Adrenal gland (tissue), 5 donors: ENCODE results near the gene SAP30BP.

Experiments
- CTCF ChIP-seq, 6 experiments: fragments of 450-650 bp in 4 of 6; fragments of 200-600 bp in 2 of 6; sonication (generic) in 1 of 6; IDR thresholded peaks; 1 replicate in 5 of 6; 2 replicates in 1 of 6; pipeline versions ENCODE4 v1.5.1 to v1.8.0; 2016 to 2021; ENCODE audit warnings: antibody characterized with exemption in 6 of 6, mild to moderate bottlenecking in 2 of 6, moderate library complexity in 1 of 6
- POLR2A ChIP-seq, 2 donors: fragments of 450-650 bp; IDR thresholded peaks; one replicate each; pipeline ENCODE4 v1.6.1; 2017; ENCODE audit warnings: antibody characterized with exemption in 2 of 2, mild to moderate bottlenecking in 2 of 2, moderate library complexity in 1 of 2
- donor health status: DM: no; HTN: no; CAD: no.

GRCh38 chr17:75637143-75637538, 30.0 kb upstream of the SAP30BP start:
- TF ChIP-seq CTCF (IDR thresholded peaks at IDR 0.05) (no peak), POLR2A (IDR thresholded peaks at IDR 0.05) (no peak)
